Astrocyte (in vitro differentiated cells and primary cell): ENCODE results near the gene FUNDC2. TPM values are rescaled to one million over a fixed set of nuclear protein-coding genes. Genes with fewer than 3 reads are reported as not detected.

Experiments used
- DNase-seq: peaks from one replicate; pipeline ENCODE4 v3.0.0-alpha.2; 2010; ENCODE audit warnings: low read depth
- FAIRE-seq: peaks from 2 replicates; lab custom pipeline; 2011; peaks lifted over from hg19 to GRCh38; lab: Jason Lieb, UNC
- H2AFZ ChIP-seq: 2 replicates; pipeline ENCODE4 v1.6.0; 2012; ENCODE audit warnings: low read depth, low read length, inconsistent platforms
- H3K27ac ChIP-seq: 2 replicates; pipeline ENCODE4 v1.5.1; 2011; ENCODE audit warnings: low read depth, low read length, inconsistent platforms
- H3K27me3 ChIP-seq: 2 replicates; pipeline ENCODE4 v1.6.0; 2011; ENCODE audit warnings: low read length, inconsistent platforms; ENCODE audit not compliant: insufficient read depth
- H3K36me3 ChIP-seq: 2 replicates; pipeline ENCODE4 v1.5.1; 2011; ENCODE audit warnings: low read length, inconsistent platforms; ENCODE audit not compliant: insufficient read depth
- H3K4me1 ChIP-seq: 2 replicates; pipeline ENCODE4 v1.5.1; 2011; ENCODE audit warnings: low read length, inconsistent platforms; ENCODE audit not compliant: insufficient read depth
- H3K4me2 ChIP-seq: 2 replicates; pipeline ENCODE4 v1.6.0; 2012; ENCODE audit warnings: low read length, inconsistent platforms
- H3K4me3 ChIP-seq: 2 replicates; pipeline ENCODE4 v1.5.1; 2011; ENCODE audit warnings: low read depth, mild to moderate bottlenecking, low read length, inconsistent platforms; ENCODE audit not compliant: insufficient read depth
- H3K79me2 ChIP-seq: 2 replicates; pipeline ENCODE4 v1.6.0; 2012; ENCODE audit warnings: mild to moderate bottlenecking, low read length, inconsistent platforms; ENCODE audit not compliant: insufficient read depth
- H3K9ac ChIP-seq: 2 replicates; pipeline ENCODE4 v1.6.0; 2012; ENCODE audit warnings: mild to moderate bottlenecking, low read length, inconsistent platforms
- H3K9me3 ChIP-seq: 2 replicates; pipeline ENCODE4 v1.5.1; 2012; ENCODE audit warnings: low read depth, mild to moderate bottlenecking, low read length, inconsistent platforms; ENCODE audit not compliant: insufficient read depth
- H4K20me1 ChIP-seq: 2 replicates; pipeline ENCODE4 v1.6.0; 2012; ENCODE audit warnings: low read length, inconsistent platforms; ENCODE audit not compliant: insufficient read depth
- H3K27ac Mint-ChIP-seq: one replicate; pipeline ENCODE4 v1.8.0; 2021; ENCODE audit warnings: mild to moderate bottlenecking, mixed read lengths; ENCODE audit not compliant: unreplicated experiment
- H3K27me3 Mint-ChIP-seq: one replicate; pipeline ENCODE4 v1.8.0; 2021; ENCODE audit warnings: low read depth, mixed read lengths; ENCODE audit not compliant: unreplicated experiment
- H3K36me3 Mint-ChIP-seq: one replicate; pipeline ENCODE4 v1.8.0; 2021; ENCODE audit warnings: low read depth, mixed read lengths; ENCODE audit not compliant: unreplicated experiment
- H3K4me1 Mint-ChIP-seq: one replicate; pipeline ENCODE4 v1.8.0; 2021; ENCODE audit warnings: low read depth, mixed read lengths; ENCODE audit not compliant: unreplicated experiment
- H3K4me3 Mint-ChIP-seq: one replicate; pipeline ENCODE4 v1.8.0; 2021; ENCODE audit warnings: mild to moderate bottlenecking, moderate library complexity, mixed read lengths; ENCODE audit not compliant: unreplicated experiment
- H3K9me3 Mint-ChIP-seq: one replicate; pipeline ENCODE4 v1.8.0; 2021; ENCODE audit warnings: mild to moderate bottlenecking, mixed read lengths; ENCODE audit not compliant: unreplicated experiment
- EZH2 ChIP-seq: IDR thresholded peaks from 2 replicates; pipeline ENCODE4 v1.6.1; 2012; ENCODE audit warnings: mild to moderate bottlenecking, low read length, inconsistent platforms; ENCODE audit not compliant: insufficient read depth
- total RNA-seq: library from RNA; stranded (reverse); gene quantifications from 2 replicates; pipeline ENCODE4 v1.2.1, GENCODE V29; 2021
- TF ChIP-seq, protein P1 (sequence below): IDR thresholded peaks from 2 replicates; pipeline ENCODE4 v1.5.1; 2011; ENCODE audit warnings: low read depth, mild to moderate bottlenecking, inconsistent platforms, low read length, moderate library complexity; ENCODE audit not compliant: insufficient read depth

FUNDC2 gene
- total RNA-seq, 1 donor from 2014 or later = 49.5 TPM

DNA sequence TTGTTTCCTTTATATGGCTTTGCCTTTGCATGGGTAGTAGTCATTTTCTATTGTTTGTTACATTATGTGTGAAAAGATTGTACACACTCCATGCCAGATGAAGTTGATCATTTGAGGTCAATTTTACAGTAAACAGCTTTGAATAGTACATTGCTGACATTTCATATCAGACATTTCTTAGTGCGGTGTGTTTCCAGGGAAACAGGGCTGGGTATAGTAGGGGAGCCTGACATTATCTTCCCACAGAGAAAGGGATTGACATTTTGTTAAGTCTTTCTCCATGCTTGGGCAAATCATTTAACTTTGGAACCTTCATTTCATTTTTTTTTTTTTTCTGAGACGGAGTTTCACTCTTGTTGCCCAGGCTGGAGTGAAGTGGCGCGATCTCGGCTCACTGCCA lies 5.0 kb downstream of the FUNDC2 start:
- no peak overlapping the region for H3K4me3 Mint-ChIP-seq
- H3K4me1 Mint-ChIP-seq = peaks cover 5% of the 10 kb centered on the region
- FAIRE-seq (no peak), DNase-seq (no peak)
- Histone ChIP-seq H3K79me2 (peaks cover 26% of the 10 kb centered on the region), H4K20me1 (no peaks in the 10 kb centered on the region), H3K4me3 (no peak overlapping the region), H3K27ac (no peak overlapping the region), H2AFZ (no peak overlapping the region), H3K27me3 (no peaks in the 10 kb centered on the region), H3K4me2 (no peak overlapping the region), H3K36me3 (no peaks in the 10 kb centered on the region), H3K9me3 (no peaks in the 10 kb centered on the region), H3K9ac (no peak overlapping the region), H3K4me1 (peaks cover 3% of the 10 kb centered on the region)
- H3K27me3 Mint-ChIP-seq = no peaks in the 10 kb centered on the region
- H3K27ac Mint-ChIP-seq = no peak overlapping the region
- no peak for TF ChIP-seq EZH2
- TF ChIP-seq, protein P1, sequence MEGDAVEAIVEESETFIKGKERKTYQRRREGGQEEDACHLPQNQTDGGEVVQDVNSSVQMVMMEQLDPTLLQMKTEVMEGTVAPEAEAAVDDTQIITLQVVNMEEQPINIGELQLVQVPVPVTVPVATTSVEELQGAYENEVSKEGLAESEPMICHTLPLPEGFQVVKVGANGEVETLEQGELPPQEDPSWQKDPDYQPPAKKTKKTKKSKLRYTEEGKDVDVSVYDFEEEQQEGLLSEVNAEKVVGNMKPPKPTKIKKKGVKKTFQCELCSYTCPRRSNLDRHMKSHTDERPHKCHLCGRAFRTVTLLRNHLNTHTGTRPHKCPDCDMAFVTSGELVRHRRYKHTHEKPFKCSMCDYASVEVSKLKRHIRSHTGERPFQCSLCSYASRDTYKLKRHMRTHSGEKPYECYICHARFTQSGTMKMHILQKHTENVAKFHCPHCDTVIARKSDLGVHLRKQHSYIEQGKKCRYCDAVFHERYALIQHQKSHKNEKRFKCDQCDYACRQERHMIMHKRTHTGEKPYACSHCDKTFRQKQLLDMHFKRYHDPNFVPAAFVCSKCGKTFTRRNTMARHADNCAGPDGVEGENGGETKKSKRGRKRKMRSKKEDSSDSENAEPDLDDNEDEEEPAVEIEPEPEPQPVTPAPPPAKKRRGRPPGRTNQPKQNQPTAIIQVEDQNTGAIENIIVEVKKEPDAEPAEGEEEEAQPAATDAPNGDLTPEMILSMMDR = no peak
- H3K36me3 Mint-ChIP-seq = peaks cover 6% of the 10 kb centered on the region
- H3K9me3 Mint-ChIP-seq = no peaks in the 10 kb centered on the region

DNA sequence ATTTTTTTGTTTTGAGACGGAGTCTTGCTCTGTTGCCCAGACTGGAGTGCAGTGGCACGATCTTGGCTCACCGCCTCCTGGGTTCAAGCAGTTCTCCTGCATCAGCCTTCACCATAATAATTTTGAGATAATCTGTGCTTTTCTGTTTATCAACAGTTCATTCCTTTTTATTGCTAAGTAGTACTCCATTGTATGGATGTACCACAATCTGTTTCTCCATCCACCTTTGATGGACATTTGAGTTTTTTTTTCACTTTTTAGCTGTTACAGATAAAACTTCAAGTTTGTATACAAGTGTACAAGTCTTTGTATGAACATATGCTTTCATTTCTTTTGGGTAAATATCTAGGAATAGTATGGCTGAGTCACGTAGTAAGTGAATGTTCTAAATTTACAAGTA lies 9.0 kb downstream of the FUNDC2 start:
- TF ChIP-seq, protein P1 = no peak
- TF ChIP-seq EZH2 = no peak
- H3K4me3 Mint-ChIP-seq = no peak overlapping the region
- DNase-seq (no peak), FAIRE-seq (no peak)
- Histone ChIP-seq H3K9ac (no peak overlapping the region), H3K4me1 (no peaks in the 10 kb centered on the region), H2AFZ (no peak overlapping the region), H3K27ac (no peak overlapping the region), H3K79me2 (peaks cover 14% of the 10 kb centered on the region), H3K36me3 (no peaks in the 10 kb centered on the region), H3K9me3 (no peaks in the 10 kb centered on the region), H3K4me3 (no peak overlapping the region), H3K4me2 (no peak overlapping the region), H3K27me3 (no peaks in the 10 kb centered on the region), H4K20me1 (no peaks in the 10 kb centered on the region)
- no peaks in the 10 kb centered on the region for H3K4me1 Mint-ChIP-seq
- H3K36me3 Mint-ChIP-seq = peaks cover 6% of the 10 kb centered on the region
- no peaks in the 10 kb centered on the region for H3K9me3 Mint-ChIP-seq
- H3K27me3 Mint-ChIP-seq = no peaks in the 10 kb centered on the region
- no peak overlapping the region for H3K27ac Mint-ChIP-seq

DNA sequence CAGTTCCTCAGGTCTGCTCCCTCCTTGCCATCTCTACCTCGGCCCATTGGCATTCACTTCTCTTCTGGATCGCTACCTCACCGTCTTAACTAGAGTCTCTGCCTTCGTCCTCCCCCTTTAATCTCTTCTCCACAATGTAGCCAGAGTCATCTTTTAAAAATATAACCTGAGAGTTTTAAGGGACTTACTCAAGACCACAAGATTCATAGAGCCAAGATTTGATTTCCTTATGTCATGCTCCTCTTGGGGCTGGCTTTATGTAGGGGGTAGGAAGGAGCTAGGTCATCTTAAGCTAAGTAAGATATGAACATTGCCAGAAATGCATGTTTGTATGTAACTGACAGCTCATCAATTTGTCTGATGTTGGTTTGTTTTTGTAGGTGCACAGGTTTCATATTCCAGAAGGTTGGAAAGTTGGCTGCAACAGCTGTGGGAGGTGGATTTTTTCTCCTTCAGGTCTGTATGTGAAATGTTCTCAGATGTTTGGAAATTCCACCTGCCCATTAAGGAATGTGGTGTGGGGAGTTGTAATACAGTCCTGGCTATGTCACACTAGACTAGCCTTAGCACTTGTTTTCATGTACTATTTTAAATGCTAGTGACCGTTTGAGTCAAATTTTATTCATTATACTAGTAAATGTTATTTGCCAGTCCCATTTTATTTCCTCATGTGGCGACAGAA lies 19.6 kb downstream of the FUNDC2 start:
- Histone ChIP-seq H3K27me3 (no peaks in the 10 kb centered on the region), H3K4me1 (no peaks in the 10 kb centered on the region), H2AFZ (no peak overlapping the region), H3K27ac (no peak overlapping the region), H3K36me3 (no peaks in the 10 kb centered on the region), H3K4me3 (no peak overlapping the region), H3K4me2 (no peak overlapping the region), H3K79me2 (no peaks in the 10 kb centered on the region), H3K9me3 (no peaks in the 10 kb centered on the region), H3K9ac (no peak overlapping the region), H4K20me1 (no peaks in the 10 kb centered on the region)
- Mint-ChIP-seq H3K4me3 (no peak overlapping the region), H3K36me3 (peaks cover 2% of the 10 kb centered on the region), H3K9me3 (no peaks in the 10 kb centered on the region), H3K27ac (no peak overlapping the region), H3K4me1 (peaks cover 12% of the 10 kb centered on the region), H3K27me3 (no peaks in the 10 kb centered on the region)
- FAIRE-seq (no peak), DNase-seq (no peak)
- no peak for TF ChIP-seq EZH2
